Progenitor cell of endocrine pancreas (in vitro differentiated cells): ENCODE results near the gene VPS50. TPM values are rescaled to one million over a fixed set of nuclear protein-coding genes. Genes with fewer than 3 reads are reported as not detected.

Experiments
- DNase-seq: peaks from one replicate; pipeline ENCODE4 v3.0.0; 2021; ENCODE audit warnings: low spot score; ENCODE audit not compliant: unreplicated experiment
- H3K27ac Mint-ChIP-seq: 2 replicates; pipeline ENCODE4 v1.8.0; 2021; ENCODE audit warnings: mild to moderate bottlenecking, moderate library complexity, mixed read lengths
- H3K27me3 Mint-ChIP-seq: 2 replicates; pipeline ENCODE4 v1.8.0; 2021; ENCODE audit warnings: mixed read lengths
- H3K36me3 Mint-ChIP-seq: 2 replicates; pipeline ENCODE4 v1.8.0; 2022; ENCODE audit warnings: mixed read lengths; ENCODE audit not compliant: insufficient read depth
- H3K4me1 Mint-ChIP-seq: 2 replicates; pipeline ENCODE4 v1.8.0; 2021; ENCODE audit warnings: low read depth, mixed read lengths
- H3K4me3 Mint-ChIP-seq: 2 replicates; pipeline ENCODE4 v1.8.0; 2021; ENCODE audit warnings: low read depth, mild to moderate bottlenecking, moderate library complexity, mixed read lengths
- H3K9me3 Mint-ChIP-seq: 2 replicates; pipeline ENCODE4 v1.8.0; 2021; ENCODE audit warnings: low read depth, mixed read lengths
- CTCF ChIP-seq: fragments of 200-600 bp; sonication (generic); IDR thresholded peaks from one replicate; pipeline ENCODE4 v1.5.0; 2021; ENCODE audit warnings: antibody characterized with exemption, mild to moderate bottlenecking; ENCODE audit not compliant: unreplicated experiment
- total RNA-seq: library from RNA; stranded (reverse); gene quantifications from 2 replicates; pipeline ENCODE4 v1.2.1, GENCODE V29; 2021

The VPS50 gene
- total RNA-seq, 1 donor from 2014 or later: 29.9 TPM

- Mint-ChIP-seq H3K4me1 (no peaks in the 10 kb centered on the region), H3K27me3 (no peaks in the 10 kb centered on the region), H3K27ac (no peak overlapping the region), H3K36me3 (peaks cover 1% of the 10 kb centered on the region), H3K4me3 (no peak overlapping the region), H3K9me3 (no peaks in the 10 kb centered on the region)
- no peak for DNase-seq
- TF ChIP-seq CTCF: no peak
Observed at GRCh38 chr7:93293229-93293628, 61.1 kb downstream of the VPS50 start.

GRCh38 chr7:93298206-93298605, 66.0 kb downstream of the VPS50 start:
- H3K27me3 Mint-ChIP-seq: no peaks in the 10 kb centered on the region
- no peak for DNase-seq
- peaks cover 1% of the 10 kb centered on the region for H3K36me3 Mint-ChIP-seq
- no peaks in the 10 kb centered on the region for H3K9me3 Mint-ChIP-seq
- no peak for TF ChIP-seq CTCF
- H3K4me1 Mint-ChIP-seq: no peaks in the 10 kb centered on the region
- no peak overlapping the region for H3K4me3 Mint-ChIP-seq
- no peak overlapping the region for H3K27ac Mint-ChIP-seq

- no peak overlapping the region for H3K4me3 Mint-ChIP-seq
- H3K27ac Mint-ChIP-seq: no peak overlapping the region
- H3K4me1 Mint-ChIP-seq: no peaks in the 10 kb centered on the region
- TF ChIP-seq CTCF: no peak
- DNase-seq: no peak
- no peaks in the 10 kb centered on the region for H3K27me3 Mint-ChIP-seq
- H3K9me3 Mint-ChIP-seq: no peaks in the 10 kb centered on the region
- H3K36me3 Mint-ChIP-seq: peaks cover 1% of the 10 kb centered on the region
Observed at GRCh38 chr7:93298671-93299070, 66.5 kb downstream of the VPS50 start.

- H3K27ac Mint-ChIP-seq: no peak overlapping the region
- no peak for TF ChIP-seq CTCF
Observed at GRCh38 chr7:93301736-93302135, 69.6 kb downstream of the VPS50 start.

GRCh38 chr7:93307131-93307660, 75.0 kb downstream of the VPS50 start:
- Mint-ChIP-seq H3K27me3 (no peaks in the 10 kb centered on the region), H3K27ac (no peak overlapping the region), H3K4me1 (no peaks in the 10 kb centered on the region), H3K4me3 (no peak overlapping the region), H3K9me3 (no peaks in the 10 kb centered on the region), H3K36me3 (peaks cover 3% of the 10 kb centered on the region)
- DNase-seq: no peak
- TF ChIP-seq CTCF: no peak

More at GRCh38 chr7:93301736-93302135, 69.6 kb downstream of the VPS50 start:
- H3K4me1 Mint-ChIP-seq: no peaks in the 10 kb centered on the region
- H3K9me3 Mint-ChIP-seq: no peaks in the 10 kb centered on the region
- no peak overlapping the region for H3K4me3 Mint-ChIP-seq
- peaks cover 4% of the 10 kb centered on the region for H3K36me3 Mint-ChIP-seq
- no peak for DNase-seq
- no peaks in the 10 kb centered on the region for H3K27me3 Mint-ChIP-seq
